Measurements from ENCODE around the gene CENPI.

Gene CENPI

GRCh38 chrX:101071582-101071981 is 26.4 kb upstream of the CENPI start:
- no peak for TF ChIP-seq CTCF (conservative IDR thresholded peaks at IDR 0.05)
- no peak for TF ChIP-seq ZFX (IDR thresholded peaks at IDR 0.05)
- no peak overlapping the region for H3K27ac ChIP-seq

- no peak within 1 kb of the TSS for H3K27ac ChIP-seq
- TF ChIP-seq CTCF (conservative IDR thresholded peaks at IDR 0.05) (no peak), ZFX (IDR thresholded peaks at IDR 0.05) (no peak)
Measured at GRCh38 chrX:101078716-101079598, 19.0 kb upstream of the CENPI start, which contains the start of gene TMEM35A. Gene TMEM35A (plus strand): TSS chrX:101078879. CDS start chrX:101079003, 124 bp downstream.

- no peak overlapping the region for H3K27ac ChIP-seq
- TF ChIP-seq ZFX (IDR thresholded peaks at IDR 0.05) (no peak), CTCF (conservative IDR thresholded peaks at IDR 0.05) (no peak)
Measured at GRCh38 chrX:101079736-101080270, 18.2 kb upstream of the CENPI start.

- H3K27ac ChIP-seq: no peak overlapping the region
- TF ChIP-seq CTCF (conservative IDR thresholded peaks at IDR 0.05) (no peak), ZFX (IDR thresholded peaks at IDR 0.05) (no peak)
Measured at GRCh38 chrX:101080326-101081124, 17.5 kb upstream of the CENPI start.

GRCh38 chrX:101081231-101081630 is 16.8 kb upstream of the CENPI start:
- no peak for TF ChIP-seq ZFX (IDR thresholded peaks at IDR 0.05)
- no peak for TF ChIP-seq CTCF (conservative IDR thresholded peaks at IDR 0.05)
- H3K27ac ChIP-seq: no peak overlapping the region

- H3K27ac ChIP-seq: no peak overlapping the region
- TF ChIP-seq CTCF (conservative IDR thresholded peaks at IDR 0.05) (no peak), ZFX (IDR thresholded peaks at IDR 0.05) (no peak)
Measured at GRCh38 chrX:101091817-101092216, 6.2 kb upstream of the CENPI start.
